ENCODE data around the gene CNTN5. TPM values are rescaled to one million over a fixed set of nuclear protein-coding genes. Genes with fewer than 3 reads are reported as not detected.

Gene CNTN5
- total and polyA plus RNA-seq, 7 donors = under 0.01 to 0.46 TPM; not detected in 5

- intact Hi-C loops (cut with DNase I) = no loop called here
- Histone ChIP-seq H3K36me3 (ENCODE audit: insufficient read depth in 1 of 2, low read depth in 1 of 2) (no peaks in the 10 kb centered on the region), H3K4me3 (no peak overlapping the region), H3K27ac (no peak overlapping the region), H3K4me1 (no peaks in the 10 kb centered on the region), H3K27me3 (ENCODE audit: insufficient read depth in 3 of 3, low read length in 2 of 3) (no peaks in the 10 kb centered on the region), H3K9me3 (no peaks in the 10 kb centered on the region)
- DNase-seq (no peak), ATAC-seq (no peak)
- TF ChIP-seq, protein P1, sequence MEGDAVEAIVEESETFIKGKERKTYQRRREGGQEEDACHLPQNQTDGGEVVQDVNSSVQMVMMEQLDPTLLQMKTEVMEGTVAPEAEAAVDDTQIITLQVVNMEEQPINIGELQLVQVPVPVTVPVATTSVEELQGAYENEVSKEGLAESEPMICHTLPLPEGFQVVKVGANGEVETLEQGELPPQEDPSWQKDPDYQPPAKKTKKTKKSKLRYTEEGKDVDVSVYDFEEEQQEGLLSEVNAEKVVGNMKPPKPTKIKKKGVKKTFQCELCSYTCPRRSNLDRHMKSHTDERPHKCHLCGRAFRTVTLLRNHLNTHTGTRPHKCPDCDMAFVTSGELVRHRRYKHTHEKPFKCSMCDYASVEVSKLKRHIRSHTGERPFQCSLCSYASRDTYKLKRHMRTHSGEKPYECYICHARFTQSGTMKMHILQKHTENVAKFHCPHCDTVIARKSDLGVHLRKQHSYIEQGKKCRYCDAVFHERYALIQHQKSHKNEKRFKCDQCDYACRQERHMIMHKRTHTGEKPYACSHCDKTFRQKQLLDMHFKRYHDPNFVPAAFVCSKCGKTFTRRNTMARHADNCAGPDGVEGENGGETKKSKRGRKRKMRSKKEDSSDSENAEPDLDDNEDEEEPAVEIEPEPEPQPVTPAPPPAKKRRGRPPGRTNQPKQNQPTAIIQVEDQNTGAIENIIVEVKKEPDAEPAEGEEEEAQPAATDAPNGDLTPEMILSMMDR (IDR thresholded peaks at IDR 0.05) = no peak
Observed at GRCh38 chr11:99449345-99449744, 428.6 kb downstream of the CNTN5 start.

- TF ChIP-seq, protein P1 (IDR thresholded peaks at IDR 0.05) = no peak
- DNase-seq (no peak), ATAC-seq (no peak)
- Histone ChIP-seq H3K36me3 (ENCODE audit: insufficient read depth in 1 of 2, low read depth in 1 of 2) (no peaks in the 10 kb centered on the region), H3K4me3 (no peak overlapping the region), H3K27me3 (ENCODE audit: insufficient read depth in 3 of 3, low read length in 2 of 3) (no peaks in the 10 kb centered on the region), H3K9me3 (no peaks in the 10 kb centered on the region), H3K4me1 (no peaks in the 10 kb centered on the region), H3K27ac (no peak overlapping the region)
- WGBS, 3 donors = 83 to 86% (median 84%) methylated on average over 5 of the region's 5 CpGs
- intact Hi-C loops (cut with DNase I) = no loop called here
Observed at GRCh38 chr11:99452075-99452474, 431.3 kb downstream of the CNTN5 start.

DNA sequence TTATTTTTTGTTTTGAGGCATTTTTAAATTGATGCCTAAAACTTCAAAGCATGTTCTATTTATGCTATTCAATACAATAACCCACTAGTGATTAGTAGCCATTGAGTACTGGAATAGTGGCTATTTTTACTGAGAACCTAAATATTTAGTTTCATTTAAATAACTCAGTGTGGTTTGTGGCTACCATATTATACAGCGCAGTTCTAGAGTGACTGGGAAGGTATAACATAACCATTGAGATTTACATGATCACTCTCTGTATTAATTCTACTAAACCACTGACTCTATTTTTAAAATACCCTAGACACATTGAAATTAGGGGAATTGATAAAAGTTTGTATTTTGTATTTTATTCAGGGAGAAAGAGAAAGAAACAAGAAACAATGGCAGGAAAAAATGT, 441.2 kb downstream of the CNTN5 start:
- TF ChIP-seq, protein P1 (IDR thresholded peaks at IDR 0.05) = no peak
- intact Hi-C loops (cut with DNase I) = no loop called here
- H3K27me3 ChIP-seq (ENCODE audit: insufficient read depth in 3 of 3, low read length in 2 of 3) = no peaks in the 10 kb centered on the region
- no peaks in the 10 kb centered on the region for H3K9me3 ChIP-seq
- H3K4me3 ChIP-seq = no peak overlapping the region
- WGBS, 3 donors = 93 to 98% (median 96%) methylated on average over 1 of the region's 1 CpG
- no peaks in the 10 kb centered on the region for H3K36me3 ChIP-seq (ENCODE audit: insufficient read depth in 1 of 2, low read depth in 1 of 2)
- H3K27ac ChIP-seq = no peak overlapping the region
- DNase-seq (no peak), ATAC-seq (no peak)
- H3K4me1 ChIP-seq = no peaks in the 10 kb centered on the region

- H3K9me3 ChIP-seq = no peaks in the 10 kb centered on the region
- no peaks in the 10 kb centered on the region for H3K4me1 ChIP-seq
- no peaks in the 10 kb centered on the region for H3K36me3 ChIP-seq (ENCODE audit: insufficient read depth in 1 of 2, low read depth in 1 of 2)
- ATAC-seq = no peak
- no peak for DNase-seq
- H3K27me3 ChIP-seq (ENCODE audit: insufficient read depth in 3 of 3, low read length in 2 of 3) = no peaks in the 10 kb centered on the region
- H3K4me3 ChIP-seq = no peak overlapping the region
- H3K27ac ChIP-seq = no peak overlapping the region
- intact Hi-C loops (cut with DNase I) = no loop called here
- WGBS, 3 donors = 68 to 80% (median 74%) methylated on average over 2 of the region's 2 CpGs
- TF ChIP-seq, protein P1 (IDR thresholded peaks at IDR 0.05) = no peak
Observed at GRCh38 chr11:99464985-99465384, 444.2 kb downstream of the CNTN5 start.

DNA sequence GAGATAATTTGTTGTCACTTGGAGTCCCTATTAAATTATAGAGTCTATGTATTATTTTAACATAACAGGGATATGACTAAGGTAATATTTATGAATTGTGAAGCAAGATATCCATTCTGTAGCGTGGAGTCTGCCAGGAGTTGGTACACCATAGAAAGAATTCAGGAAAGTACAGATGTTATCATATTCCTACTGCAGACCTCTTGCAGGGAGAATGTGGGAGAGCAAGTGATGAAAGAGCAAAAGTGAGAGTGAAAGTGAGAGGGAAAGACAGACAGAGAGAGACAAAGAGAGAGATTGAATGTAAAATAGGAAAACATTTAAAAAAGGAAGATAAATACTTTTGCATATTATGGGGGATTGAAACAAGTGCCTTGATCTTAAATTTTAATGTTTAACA, 468.8 kb downstream of the CNTN5 start:
- Histone ChIP-seq H3K4me1 (no peaks in the 10 kb centered on the region), H3K36me3 (ENCODE audit: insufficient read depth in 1 of 2, low read depth in 1 of 2) (no peaks in the 10 kb centered on the region), H3K27me3 (ENCODE audit: insufficient read depth in 3 of 3, low read length in 2 of 3) (no peaks in the 10 kb centered on the region), H3K4me3 (no peak overlapping the region), H3K27ac (no peak overlapping the region), H3K9me3 (no peaks in the 10 kb centered on the region)
- DNase-seq = no peak
- TF ChIP-seq, protein P1 (IDR thresholded peaks at IDR 0.05) = no peak
- intact Hi-C loops (cut with DNase I) = no loop called here
- WGBS, 3 donors = 69 to 82% (median 79%) methylated on average over 1 of the region's 1 CpG
- no peak for ATAC-seq

Data from psoas muscle (tissue), 8 donors.